ENCODE data around the gene SLC22A23. TPM values are rescaled to one million over a fixed set of nuclear protein-coding genes. Genes with fewer than 3 reads are reported as not detected.
A peak's percentile ranks its signal among the peaks of the same experiment; 100 is the strongest.

SLC22A23 gene
- total RNA-seq, 3 donors from 2014 or later: 61.5 to 160 (median 74.7) TPM

DNA sequence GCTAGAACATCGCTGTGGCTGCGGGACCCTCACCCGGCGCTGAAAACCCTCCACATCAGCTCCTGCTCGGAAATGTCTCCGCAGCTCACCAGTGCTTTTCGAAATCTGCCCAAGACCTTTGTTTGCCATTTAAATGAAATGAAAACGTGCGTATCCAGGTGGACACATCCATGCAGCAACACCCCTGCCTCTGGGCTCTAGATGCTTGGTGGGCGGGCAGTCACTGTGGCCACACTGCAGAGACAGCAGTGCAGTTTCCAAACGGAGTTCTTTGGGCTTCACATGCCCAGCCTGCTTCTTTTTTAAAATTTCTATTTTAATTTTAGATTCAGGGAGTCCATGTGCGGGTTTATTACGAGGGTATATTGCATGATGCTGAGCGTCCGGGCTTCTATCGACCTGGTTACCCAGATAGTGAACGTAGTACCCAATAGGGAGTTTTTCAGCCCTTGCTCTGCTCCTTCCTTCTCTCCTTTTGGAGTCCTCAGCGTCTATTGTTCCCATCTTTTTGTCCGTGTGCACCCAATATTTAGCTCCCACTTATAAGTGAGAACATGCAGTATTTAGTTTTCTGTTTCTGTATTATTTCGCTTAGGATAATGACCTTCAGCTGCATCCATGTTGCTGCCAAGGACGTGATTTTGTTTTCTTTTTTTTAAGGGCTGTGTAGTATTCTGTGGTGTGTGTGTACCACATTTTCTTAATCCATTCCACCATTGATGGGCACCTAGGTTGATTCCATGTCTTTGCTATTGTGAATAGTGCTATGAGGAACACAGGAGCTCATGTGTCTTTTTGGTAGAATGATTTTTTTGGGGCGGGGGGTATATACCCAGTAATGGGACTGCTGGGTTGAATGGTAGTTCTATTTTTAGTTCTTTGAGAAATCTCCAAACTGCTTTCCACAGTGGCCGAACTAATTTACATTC lies 224.6 kb downstream of the SLC22A23 start:
- ATAC-seq: no peak

DNA sequence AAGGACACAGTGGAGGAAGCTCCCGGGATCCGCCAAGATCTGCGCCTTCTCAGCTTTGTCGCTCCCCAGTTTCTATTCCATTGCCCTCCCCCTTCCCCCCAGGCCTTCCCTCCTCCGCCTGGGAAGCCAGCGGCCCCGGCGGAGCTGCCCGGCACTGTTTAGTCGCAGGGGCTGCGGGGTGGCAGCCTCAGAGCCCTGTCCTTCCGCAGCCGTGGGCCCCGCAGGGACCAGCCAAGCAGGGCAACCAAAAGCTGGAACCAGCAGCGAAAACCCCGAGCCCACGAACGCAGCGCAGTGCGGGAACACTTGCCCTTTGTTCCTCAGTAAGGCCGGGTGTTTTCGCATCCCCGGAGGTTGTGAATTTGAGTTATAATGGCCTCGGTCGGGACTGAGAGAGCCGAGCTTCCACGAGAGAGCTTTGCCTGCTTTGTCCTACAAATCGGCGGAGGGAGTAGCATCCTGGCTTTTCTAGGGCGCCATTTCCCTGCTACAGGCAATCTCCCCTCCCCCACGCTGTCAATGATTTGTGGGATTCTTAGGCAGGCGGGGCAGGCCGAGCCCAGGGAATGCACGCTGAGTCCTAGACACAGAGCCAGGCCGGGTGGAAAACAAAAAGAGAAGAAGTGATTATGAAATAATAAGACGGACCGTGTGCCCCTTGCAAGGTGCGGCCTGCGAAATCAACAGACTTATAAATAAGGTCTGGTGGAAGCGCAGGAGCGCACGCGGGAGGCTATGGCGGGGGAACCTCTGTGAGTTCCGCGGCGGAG lies 225.4 kb downstream of the SLC22A23 start:
- peak; percentile 87 for ATAC-seq
- H3K36me3 ChIP-seq (ENCODE audit: low read depth): no peaks in the 10 kb centered on the region
- TF ChIP-seq CTCF (IDR thresholded peaks at IDR 0.05): no peak
- no peak overlapping the region for H3K4me3 ChIP-seq
- no peaks in the 10 kb centered on the region for H3K9me3 ChIP-seq
- peaks cover 44% of the 10 kb centered on the region for H3K4me1 ChIP-seq (ENCODE audit: low read depth)
- intact Hi-C loops (cut with DNase I, micrococcal nuclease): no loop called here
- DNase-seq: peak; percentile 63 to 95 (median 83)

More for the DNA sequence above, 224.6 kb downstream of the SLC22A23 start:
- TF ChIP-seq CTCF (IDR thresholded peaks at IDR 0.05): no peak
- Histone ChIP-seq H3K4me1 (ENCODE audit: low read depth) (peaks cover 37% of the 10 kb centered on the region), H3K9me3 (no peaks in the 10 kb centered on the region), H3K36me3 (ENCODE audit: low read depth) (no peaks in the 10 kb centered on the region), H3K4me3 (no peak overlapping the region)
- no peak for DNase-seq
- intact Hi-C loops (cut with DNase I, micrococcal nuclease): no loop called here

GRCh38 chr6:3230900-3231246 lies 226.0 kb downstream of the SLC22A23 start:
- Histone ChIP-seq H3K4me3 (no peak overlapping the region), H3K9me3 (no peaks in the 10 kb centered on the region), H3K4me1 (ENCODE audit: low read depth) (peaks cover 44% of the 10 kb centered on the region), H3K36me3 (ENCODE audit: low read depth) (no peaks in the 10 kb centered on the region)
- TF ChIP-seq CTCF (IDR thresholded peaks at IDR 0.05): no peak
- ATAC-seq (no peak), DNase-seq (no peak)
- intact Hi-C loops (cut with DNase I, micrococcal nuclease): no loop called here

GRCh38 chr6:3230256-3230882 lies 226.5 kb downstream of the SLC22A23 start:
- no peak for TF ChIP-seq CTCF (IDR thresholded peaks at IDR 0.05)
- intact Hi-C loops (cut with DNase I, micrococcal nuclease): no loop called here
- DNase-seq: no peak
- Histone ChIP-seq H3K9me3 (no peaks in the 10 kb centered on the region), H3K36me3 (ENCODE audit: low read depth) (no peaks in the 10 kb centered on the region), H3K4me3 (no peak overlapping the region), H3K4me1 (ENCODE audit: low read depth) (peaks cover 44% of the 10 kb centered on the region)
- ATAC-seq: no peak

GRCh38 chr6:3229566-3230178 lies 227.2 kb downstream of the SLC22A23 start:
- intact Hi-C loops (cut with DNase I, micrococcal nuclease): no loop called here
- H3K9me3 ChIP-seq: no peaks in the 10 kb centered on the region
- H3K4me1 ChIP-seq (ENCODE audit: low read depth): peaks cover 44% of the 10 kb centered on the region
- peak; percentile 29 for ATAC-seq
- peak in 1 of 3 donors; percentile 56 for DNase-seq
- H3K36me3 ChIP-seq (ENCODE audit: low read depth): no peaks in the 10 kb centered on the region
- no peak for TF ChIP-seq CTCF (IDR thresholded peaks at IDR 0.05)
- H3K4me3 ChIP-seq: no peak overlapping the region

All from mucosa of descending colon (tissue), 3 donors.